HCT116 (cell line): Measurements from ENCODE around the gene CHMP2A. TPM values are rescaled to one million over a fixed set of nuclear protein-coding genes. Genes with fewer than 3 reads are reported as not detected.
A peak's percentile ranks its signal among the peaks of the same experiment; 100 is the strongest.

Experiments
- ATAC-seq: fragments of 200-7000 bp; cut with Tn5 transposase; 2 replicates; pipeline ENCODE4 v1.9.1; 2020; ENCODE audit warnings: mild to moderate bottlenecking, moderate library complexity
- BruUV-seq: library from RNA; stranded (reverse); fragments of 400-500 nt; replicated peaks from 2 replicates; lab custom pipeline; 2021; lab: Mats Ljungman, UMichigan
- CTCF ChIA-PET: fragments of 300-600 bp; sonication (Branson Sonifier 250); formaldehyde crosslinking; loops from one replicate; lab custom pipeline; 2021; ENCODE audit warnings: antibody characterized with exemption; lab: Charles Lee
- POLR2A ChIA-PET: fragments of 300-600, 350-600 bp; sonication (Branson Sonifier 250); formaldehyde crosslinking; loops from one replicate; lab custom pipeline; 2021; ENCODE audit warnings: antibody characterized with exemption; lab: Charles Lee
- RAD21 ChIA-PET, 2 experiments: fragments of 300-600 bp; sonication (Branson Sonifier 250); formaldehyde crosslinking; loops; one replicate each; lab custom pipeline; 2023; ENCODE audit warnings: low total read pairs in 2 of 2; ENCODE audit not compliant: uncharacterized antibody in 2 of 2, unreplicated experiment in 2 of 2, low non-redundant PET in 1 of 2; lab: Charles Lee
- DNase-seq: peaks from one replicate; pipeline ENCODE4 v3.0.0-alpha.2; 2010; ENCODE audit warnings: low read depth, low spot score
- H2AFZ ChIP-seq: fragments of 200-600 bp; shearing (Covaris generic), sonication (generic); 2 replicates; pipeline ENCODE4 v1.6.1; 2017; ENCODE audit warnings: low read depth, mixed run types, mixed read lengths, antibody characterized with exemption, low read length; ENCODE audit not compliant: poor library complexity, severe bottlenecking
- H3K27ac ChIP-seq: 2 replicates; pipeline ENCODE4 v1.5.1; 2012; ENCODE audit warnings: low read depth, low read length
- H3K27me3 ChIP-seq: fragments of 200-600 bp; sonication (generic); 2 replicates; pipeline ENCODE4 v1.6.1; 2016; ENCODE audit warnings: mixed run types, low read length, mixed read lengths; ENCODE audit not compliant: insufficient read depth
- H3K36me3 ChIP-seq, 2 experiments: fragments of 200-500 bp in 1 of 2; fragments of 200-600 bp in 1 of 2; sonication (Bioruptor generic) in 1 of 2; sonication (generic) in 1 of 2; 2 replicates each; pipeline versions ENCODE4 v1.5.1 to v1.6.1; 2014 to 2016; ENCODE audit warnings: low read length in 2 of 2, inconsistent platforms in 1 of 2, mixed read lengths in 1 of 2, mixed run types in 1 of 2; ENCODE audit not compliant: insufficient read depth in 2 of 2, control insufficient read depth in 1 of 2
- H3K4me1 ChIP-seq, 2 experiments: fragments of 200-600 bp in 1 of 2; sonication (generic) in 1 of 2; 2 replicates each; pipeline versions ENCODE4 v1.5.1 to v1.6.1; 2012 to 2017; ENCODE audit warnings: low read length in 2 of 2, inconsistent platforms in 1 of 2, mild to moderate bottlenecking in 1 of 2, mixed read lengths in 1 of 2, mixed run types in 1 of 2, moderate library complexity in 1 of 2; ENCODE audit not compliant: insufficient read depth in 2 of 2, control insufficient read depth in 1 of 2
- H3K4me2 ChIP-seq: fragments of 200-600 bp; sonication (generic); 2 replicates; pipeline ENCODE4 v1.6.1; 2017; ENCODE audit warnings: mixed run types, low read length, mixed read lengths
- H3K4me3 ChIP-seq, 2 experiments: fragments of 200-600 bp in 1 of 2; sonication (generic) in 1 of 2; replicated peaks in 1 of 2; 2 replicates each; pipeline ENCODE4 v1.5.1; 2011 to 2016; ENCODE audit warnings: low read length in 2 of 2, control low read depth in 1 of 2, low read depth in 1 of 2, mild to moderate bottlenecking in 1 of 2, mixed read lengths in 1 of 2, mixed run types in 1 of 2
- H3K79me2 ChIP-seq: fragments of 200-600 bp; sonication (generic); 2 replicates; pipeline ENCODE4 v1.6.1; 2017; ENCODE audit warnings: mild to moderate bottlenecking, mixed run types, low read length, moderate library complexity, mixed read lengths; ENCODE audit not compliant: insufficient read depth
- H3K9ac ChIP-seq: fragments of 200-600 bp; sonication (generic); 2 replicates; pipeline ENCODE4 v1.6.1; 2016; ENCODE audit warnings: low read length, mixed read lengths
- H3K9me2 ChIP-seq: fragments of 200-600 bp; sonication (generic), shearing (Covaris generic); 2 replicates; pipeline ENCODE4 v1.6.1; 2017; ENCODE audit warnings: mixed run types, mild to moderate bottlenecking, moderate library complexity; ENCODE audit not compliant: insufficient read depth
- H3K9me3 ChIP-seq, 2 experiments: fragments of 200-500 bp in 1 of 2; fragments of 200-600 bp in 1 of 2; sonication (Bioruptor generic) in 1 of 2; sonication (generic) in 1 of 2; 2 replicates each; pipeline ENCODE4 v1.6.1; 2014 to 2017; ENCODE audit warnings: low read length in 2 of 2, mixed read lengths in 2 of 2, inconsistent platforms in 1 of 2, low read depth in 1 of 2, mild to moderate bottlenecking in 1 of 2, mixed run types in 1 of 2, moderate library complexity in 1 of 2; ENCODE audit not compliant: control insufficient read depth in 1 of 2, insufficient read depth in 1 of 2
- H4K20me1 ChIP-seq: fragments of 200-600 bp; sonication (generic), shearing (Covaris generic); 2 replicates; pipeline ENCODE4 v1.6.1; 2017; ENCODE audit warnings: mixed run types, mild to moderate bottlenecking, moderate library complexity; ENCODE audit not compliant: insufficient read depth
- CBX3 ChIP-seq: IDR thresholded peaks from 2 replicates; pipeline ENCODE4 v1.6.1; 2012; ENCODE audit warnings: low read depth
- CEBPB ChIP-seq: IDR thresholded peaks from 2 replicates; pipeline ENCODE4 v1.6.1; 2012; ENCODE audit warnings: low read depth
- CTCF ChIP-seq, 3 experiments: fragments of 200-600 bp in 1 of 3; sonication (generic) in 1 of 3; IDR thresholded peaks in 2 of 3; conservative IDR thresholded peaks in 1 of 3; 2 replicates each; pipeline ENCODE4 v1.5.1; 2012 to 2017; ENCODE audit warnings: low read depth in 2 of 3, low read length in 2 of 3, antibody characterized with exemption in 1 of 3, borderline replicate concordance in 1 of 3, control low read depth in 1 of 3, mild to moderate bottlenecking in 1 of 3, mixed read lengths in 1 of 3, mixed run types in 1 of 3, moderate library complexity in 1 of 3; ENCODE audit not compliant: insufficient read depth in 1 of 3
- EZH2 ChIP-seq: fragments of 200-600 bp; sonication (generic); IDR thresholded peaks from 2 replicates; pipeline ENCODE4 v1.6.1; 2017; ENCODE audit warnings: antibody characterized with exemption, mixed run types
- EZH2phosphoT487 ChIP-seq: fragments of 200-600 bp; IDR thresholded peaks from 2 replicates; pipeline ENCODE4 v1.6.1; 2018; ENCODE audit warnings: antibody characterized with exemption, borderline replicate concordance
- FOSL1 ChIP-seq: IDR thresholded peaks from 2 replicates; pipeline ENCODE4 v1.6.1; 2012; ENCODE audit warnings: low read depth
- JUND ChIP-seq: IDR thresholded peaks from 2 replicates; pipeline ENCODE4 v1.6.1; 2012
- MAX ChIP-seq: IDR thresholded peaks from 2 replicates; pipeline ENCODE4 v1.6.1; 2012
- POLR2A ChIP-seq: IDR thresholded peaks from 2 replicates; pipeline ENCODE4 v1.7.0; 2011; ENCODE audit warnings: borderline replicate concordance; ENCODE audit not compliant: insufficient read depth, insufficient read length; ENCODE audit errors: extremely low read depth
- RAD21 ChIP-seq: IDR thresholded peaks from 2 replicates; pipeline ENCODE4 v1.6.1; 2012; ENCODE audit warnings: low read depth, mild to moderate bottlenecking
- SIN3A ChIP-seq: IDR thresholded peaks from 2 replicates; pipeline ENCODE4 v1.6.1; 2012; ENCODE audit warnings: low read depth
- SRF ChIP-seq: IDR thresholded peaks from 2 replicates; pipeline ENCODE4 v1.6.1; 2012; ENCODE audit warnings: low read depth
- TCF7L2 ChIP-seq: IDR thresholded peaks from 2 replicates; pipeline ENCODE4 v1.7.0; 2011; ENCODE audit warnings: borderline replicate concordance, inconsistent platforms; ENCODE audit not compliant: insufficient read depth, insufficient read length; ENCODE audit errors: extremely low read depth
- YY1 ChIP-seq: IDR thresholded peaks from 2 replicates; pipeline ENCODE4 v1.6.1; 2011; ENCODE audit warnings: low read length, low read depth, moderate library complexity, mild to moderate bottlenecking; ENCODE audit not compliant: insufficient replicate concordance; ENCODE audit errors: extremely low read depth
- ZFX ChIP-seq: fragments of 450-650 bp; IDR thresholded peaks from 2 replicates; pipeline ENCODE4 v1.6.1; 2017
- ZNF274 ChIP-seq: fragments of 200-500 bp; sonication (Bioruptor generic); IDR thresholded peaks from 2 replicates; pipeline ENCODE4 v1.6.1; 2014; ENCODE audit warnings: mild to moderate bottlenecking, low read depth, low read length, inconsistent platforms
- intact Hi-C: fragments of 100-400 bp; cut with micrococcal nuclease; formaldehyde crosslinking; loops from 2 replicates; pipeline ENCODE4 v1.10.0; 2022
- total RNA-seq: library from RNA; stranded (reverse); gene quantifications from one replicate; pipeline ENCODE4 v1.2.1, GENCODE V29; 2021; ENCODE audit not compliant: unreplicated experiment
- TF ChIP-seq, protein P1 (sequence below): IDR thresholded peaks from 2 replicates; pipeline ENCODE4 v1.6.1; 2011; ENCODE audit warnings: mild to moderate bottlenecking, low read length, moderate library complexity; ENCODE audit not compliant: insufficient replicate concordance; ENCODE audit errors: extremely low read depth
- TF ChIP-seq, protein P2 (sequence below): IDR thresholded peaks from 2 replicates; pipeline ENCODE4 v1.6.1; 2012; ENCODE audit warnings: low read depth

CHMP2A gene
- total RNA-seq, 1 experiment from 2014 or later: 125 TPM

DNA sequence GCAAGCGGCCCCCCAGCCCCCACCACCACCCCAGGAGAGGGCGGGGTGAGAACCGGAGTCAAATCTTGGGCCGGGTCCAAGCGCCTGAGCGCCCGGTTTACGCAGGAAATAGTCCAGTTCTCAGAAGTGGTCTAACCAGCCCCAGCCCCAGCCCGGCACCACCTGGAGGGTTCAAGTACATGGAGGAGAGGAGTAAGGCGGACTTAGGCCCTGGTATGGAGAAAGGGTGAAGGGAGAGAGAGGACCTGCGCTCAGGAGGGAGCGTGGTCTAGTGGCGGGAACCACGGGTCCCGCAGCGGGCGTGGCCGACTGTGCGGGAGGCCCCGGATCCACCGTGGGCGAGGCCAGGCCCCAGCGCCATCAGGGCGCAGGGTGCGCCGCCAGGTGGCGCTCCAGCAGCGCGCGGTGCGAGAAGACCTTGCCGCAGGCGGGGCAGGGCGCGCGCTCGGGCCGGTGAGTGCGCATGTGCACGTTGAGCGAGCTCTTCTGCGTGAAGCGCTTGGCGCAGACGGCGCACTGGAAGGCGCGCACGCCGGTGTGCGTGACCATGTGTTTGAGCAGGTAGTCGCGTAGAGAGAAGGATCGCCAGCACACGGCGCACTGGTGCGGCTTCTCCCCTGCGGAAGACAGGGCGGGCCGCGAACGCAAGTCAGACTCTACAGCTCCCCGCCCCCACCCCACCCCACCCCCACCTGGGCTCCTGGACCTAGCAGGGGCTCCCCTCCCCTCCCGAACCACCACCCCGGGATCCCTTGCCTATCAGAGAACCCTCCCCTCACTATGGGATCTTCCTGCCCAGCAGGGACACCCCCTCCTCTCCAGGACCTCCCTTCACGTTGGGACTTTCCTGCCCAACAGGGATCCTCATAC lies 41.0 kb downstream of the CHMP2A start:
- ChIA-PET RAD21 (interaction anchor here in 1 of 2 experiments (0.5 to 1.0 kb wide), 3 partner anchors 41 to 295 kb away, joined by 3 to 10 read pairs (median 4); partner anchors contain the start of gene CHMP2A), CTCF (interaction anchor here (0.6 to 1.6 kb wide), 11 partner anchors 8 to 1194 kb away, joined by 3 to 11 read pairs (median 5); partner anchors contain the start of genes TRIM28, ZNF497 and ZNF543), POLR2A (interaction anchor here (0.8 to 2.1 kb wide), 12 partner anchors 14 to 286 kb away, joined by 3 to 12 read pairs (median 6); partner anchors contain the start of genes CHMP2A, TRIM28, ZNF446 and ZNF497)
- intact Hi-C loops: no loop called here
- Histone ChIP-seq H3K27ac (peak overlapping the region; percentile 80), H3K4me3 (peak overlapping the region; percentile 78 to 91), H3K9me2 (no peaks in the 10 kb centered on the region), H3K4me1 (peaks cover 11 to 32% of the 10 kb centered on the region in 2 experiments), H3K36me3 (peaks cover 2 to 17% of the 10 kb centered on the region in 2 experiments; a peak in 2 of 4 replicates), H3K27me3 (no peaks in the 10 kb centered on the region), H2AFZ (no peak overlapping the region), H3K9me3 (no peaks in the 10 kb centered on the region), H4K20me1 (no peaks in the 10 kb centered on the region), H3K79me2 (peaks cover 50% of the 10 kb centered on the region), H3K9ac (peak overlapping the region; percentile 95), H3K4me2 (peak overlapping the region; percentile 98)
- peak; percentile 86 for DNase-seq
- BruUV-seq: no TSS peak
- peak; percentile 85 for ATAC-seq
- peak; percentile 77 for TF ChIP-seq POLR2A
- no peak for TF ChIP-seq SRF
- peak; percentile 96 for TF ChIP-seq MAX
- no peak for TF ChIP-seq FOSL1
- TF ChIP-seq ZFX: peak; percentile 69; the same call in 1 of the 2 replicates
- peak; percentile 58 to 94 (median 84) for TF ChIP-seq CTCF (IDR thresholded peaks at IDR 0.05 in 2 of 3, conservative IDR thresholded peaks at IDR 0.05 in 1 of 3; ENCODE audit: borderline replicate concordance in 1 of 3, insufficient read depth in 1 of 3, low read depth in 2 of 3, low read length in 2 of 3)
- TF ChIP-seq CBX3: peak; percentile 87
- TF ChIP-seq ZNF274: no peak
- peak; percentile 73 for TF ChIP-seq RAD21
- TF ChIP-seq YY1: peak; percentile 67
- TF ChIP-seq JUND: no peak
- no peak for TF ChIP-seq EZH2
- no peak for TF ChIP-seq CEBPB
- peak; percentile 51 for TF ChIP-seq TCF7L2
- TF ChIP-seq SIN3A: peak; percentile 65
- no peak for TF ChIP-seq EZH2phosphoT487
- TF ChIP-seq, protein P1, sequence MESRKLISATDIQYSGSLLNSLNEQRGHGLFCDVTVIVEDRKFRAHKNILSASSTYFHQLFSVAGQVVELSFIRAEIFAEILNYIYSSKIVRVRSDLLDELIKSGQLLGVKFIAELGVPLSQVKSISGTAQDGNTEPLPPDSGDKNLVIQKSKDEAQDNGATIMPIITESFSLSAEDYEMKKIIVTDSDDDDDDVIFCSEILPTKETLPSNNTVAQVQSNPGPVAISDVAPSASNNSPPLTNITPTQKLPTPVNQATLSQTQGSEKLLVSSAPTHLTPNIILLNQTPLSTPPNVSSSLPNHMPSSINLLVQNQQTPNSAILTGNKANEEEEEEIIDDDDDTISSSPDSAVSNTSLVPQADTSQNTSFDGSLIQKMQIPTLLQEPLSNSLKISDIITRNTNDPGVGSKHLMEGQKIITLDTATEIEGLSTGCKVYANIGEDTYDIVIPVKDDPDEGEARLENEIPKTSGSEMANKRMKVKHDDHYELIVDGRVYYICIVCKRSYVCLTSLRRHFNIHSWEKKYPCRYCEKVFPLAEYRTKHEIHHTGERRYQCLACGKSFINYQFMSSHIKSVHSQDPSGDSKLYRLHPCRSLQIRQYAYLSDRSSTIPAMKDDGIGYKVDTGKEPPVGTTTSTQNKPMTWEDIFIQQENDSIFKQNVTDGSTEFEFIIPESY: no peak
- TF ChIP-seq, protein P2, sequence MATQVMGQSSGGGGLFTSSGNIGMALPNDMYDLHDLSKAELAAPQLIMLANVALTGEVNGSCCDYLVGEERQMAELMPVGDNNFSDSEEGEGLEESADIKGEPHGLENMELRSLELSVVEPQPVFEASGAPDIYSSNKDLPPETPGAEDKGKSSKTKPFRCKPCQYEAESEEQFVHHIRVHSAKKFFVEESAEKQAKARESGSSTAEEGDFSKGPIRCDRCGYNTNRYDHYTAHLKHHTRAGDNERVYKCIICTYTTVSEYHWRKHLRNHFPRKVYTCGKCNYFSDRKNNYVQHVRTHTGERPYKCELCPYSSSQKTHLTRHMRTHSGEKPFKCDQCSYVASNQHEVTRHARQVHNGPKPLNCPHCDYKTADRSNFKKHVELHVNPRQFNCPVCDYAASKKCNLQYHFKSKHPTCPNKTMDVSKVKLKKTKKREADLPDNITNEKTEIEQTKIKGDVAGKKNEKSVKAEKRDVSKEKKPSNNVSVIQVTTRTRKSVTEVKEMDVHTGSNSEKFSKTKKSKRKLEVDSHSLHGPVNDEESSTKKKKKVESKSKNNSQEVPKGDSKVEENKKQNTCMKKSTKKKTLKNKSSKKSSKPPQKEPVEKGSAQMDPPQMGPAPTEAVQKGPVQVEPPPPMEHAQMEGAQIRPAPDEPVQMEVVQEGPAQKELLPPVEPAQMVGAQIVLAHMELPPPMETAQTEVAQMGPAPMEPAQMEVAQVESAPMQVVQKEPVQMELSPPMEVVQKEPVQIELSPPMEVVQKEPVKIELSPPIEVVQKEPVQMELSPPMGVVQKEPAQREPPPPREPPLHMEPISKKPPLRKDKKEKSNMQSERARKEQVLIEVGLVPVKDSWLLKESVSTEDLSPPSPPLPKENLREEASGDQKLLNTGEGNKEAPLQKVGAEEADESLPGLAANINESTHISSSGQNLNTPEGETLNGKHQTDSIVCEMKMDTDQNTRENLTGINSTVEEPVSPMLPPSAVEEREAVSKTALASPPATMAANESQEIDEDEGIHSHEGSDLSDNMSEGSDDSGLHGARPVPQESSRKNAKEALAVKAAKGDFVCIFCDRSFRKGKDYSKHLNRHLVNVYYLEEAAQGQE: no peak
